A673 (cell line): ENCODE data around the gene NLK. TPM values are rescaled to one million over a fixed set of nuclear protein-coding genes. Genes with fewer than 3 reads are reported as not detected.

ENCODE experiments used
- BruUV-seq: library from RNA; stranded (reverse); fragments of 400-500 nt; replicated peaks from 2 replicates; lab custom pipeline; 2021; lab: Mats Ljungman, UMichigan
- CTCF ChIA-PET: fragments of 300-600 bp; sonication (Branson Sonifier 250); formaldehyde crosslinking; loops from one replicate; lab custom pipeline; 2022; ENCODE audit warnings: antibody characterized with exemption; lab: Charles Lee
- POLR2A ChIA-PET: fragments of 300-600 bp; sonication (Branson Sonifier 250); formaldehyde crosslinking; loops from one replicate; lab custom pipeline; 2022; ENCODE audit warnings: antibody characterized with exemption; ENCODE audit not compliant: low non-redundant PET; lab: Charles Lee
- DNase-seq: peaks from one replicate; pipeline ENCODE4 v3.0.0-alpha.2; 2015; ENCODE audit warnings: low spot score
- H3K27ac ChIP-seq: fragments of 200-600 bp; sonication (generic); 2 replicates; pipeline ENCODE4 v1.5.1; 2016; ENCODE audit warnings: mixed run types, low read depth, mild to moderate bottlenecking, mixed read lengths, antibody characterized with exemption, low read length; ENCODE audit not compliant: poor library complexity, severe bottlenecking
- H3K27me3 ChIP-seq: fragments of 200-600 bp; sonication (generic); replicated peaks from 2 replicates; pipeline ENCODE4 v1.6.1; 2017; ENCODE audit warnings: mixed run types, low read depth, mild to moderate bottlenecking, mixed read lengths, antibody characterized with exemption, low read length; ENCODE audit not compliant: insufficient read depth, poor library complexity
- H3K36me3 ChIP-seq: fragments of 200-600 bp; sonication (generic); 2 replicates; pipeline ENCODE4 v1.6.1; 2016; ENCODE audit warnings: mixed run types, mild to moderate bottlenecking, mixed read lengths, antibody characterized with exemption, low read length; ENCODE audit not compliant: insufficient read depth, poor library complexity, severe bottlenecking
- H3K4me1 ChIP-seq: fragments of 200-600 bp; sonication (generic); 2 replicates; pipeline ENCODE4 v1.6.1; 2017; ENCODE audit warnings: mixed run types, mild to moderate bottlenecking, mixed read lengths, antibody characterized with exemption, low read length; ENCODE audit not compliant: insufficient read depth, poor library complexity, severe bottlenecking
- H3K4me3 ChIP-seq: fragments of 200-600 bp; sonication (generic); 2 replicates; pipeline ENCODE4 v1.5.1; 2016; ENCODE audit warnings: low read depth, mixed run types, mild to moderate bottlenecking, mixed read lengths, low read length; ENCODE audit not compliant: poor library complexity, severe bottlenecking
- H3K9me3 ChIP-seq: fragments of 200-600 bp; sonication (generic); 2 replicates; pipeline ENCODE4 v1.6.1; 2016; ENCODE audit warnings: mixed run types, low read depth, mild to moderate bottlenecking, mixed read lengths, antibody characterized with exemption, low read length; ENCODE audit not compliant: poor library complexity, severe bottlenecking
- EZH2 ChIP-seq: fragments of 200-600 bp; sonication (generic); IDR thresholded peaks from 2 replicates; pipeline ENCODE4 v1.6.1; 2017; ENCODE audit warnings: borderline replicate concordance, low read depth, mild to moderate bottlenecking, mixed read lengths, antibody characterized with exemption, low read length; ENCODE audit not compliant: poor library complexity, severe bottlenecking
- intact Hi-C: fragments of 100-400 bp; cut with micrococcal nuclease; formaldehyde crosslinking; loops from one replicate; pipeline ENCODE4 v1.10.0; 2022; ENCODE audit not compliant: unreplicated experiment
- total RNA-seq: library from RNA; stranded (reverse); gene quantifications from 2 replicates; pipeline ENCODE4 v1.2.3, GENCODE V29; 2021
- TF ChIP-seq, protein P1 (sequence below): fragments of 300-800, 200-600 bp; sonication (generic); conservative IDR thresholded peaks from 2 replicates; pipeline ENCODE4 v1.5.1; 2017; ENCODE audit warnings: low read depth, mild to moderate bottlenecking, antibody characterized with exemption, low read length, moderate library complexity, mixed read lengths

NLK gene
- total RNA-seq, 1 experiment from 2014 or later: 23.8 TPM

GRCh38 chr17:27997044-27997401 is 45.5 kb upstream of the NLK start:
- ChIA-PET POLR2A (no interaction called here), CTCF (no interaction called here)
- Histone ChIP-seq H3K9me3 (no peaks in the 10 kb centered on the region), H3K4me3 (no peak overlapping the region), H3K27ac (no peak overlapping the region), H3K36me3 (no peaks in the 10 kb centered on the region), H3K4me1 (peaks cover 10% of the 10 kb centered on the region), H3K27me3 (no peaks in the 10 kb centered on the region)
- TF ChIP-seq, protein P1, sequence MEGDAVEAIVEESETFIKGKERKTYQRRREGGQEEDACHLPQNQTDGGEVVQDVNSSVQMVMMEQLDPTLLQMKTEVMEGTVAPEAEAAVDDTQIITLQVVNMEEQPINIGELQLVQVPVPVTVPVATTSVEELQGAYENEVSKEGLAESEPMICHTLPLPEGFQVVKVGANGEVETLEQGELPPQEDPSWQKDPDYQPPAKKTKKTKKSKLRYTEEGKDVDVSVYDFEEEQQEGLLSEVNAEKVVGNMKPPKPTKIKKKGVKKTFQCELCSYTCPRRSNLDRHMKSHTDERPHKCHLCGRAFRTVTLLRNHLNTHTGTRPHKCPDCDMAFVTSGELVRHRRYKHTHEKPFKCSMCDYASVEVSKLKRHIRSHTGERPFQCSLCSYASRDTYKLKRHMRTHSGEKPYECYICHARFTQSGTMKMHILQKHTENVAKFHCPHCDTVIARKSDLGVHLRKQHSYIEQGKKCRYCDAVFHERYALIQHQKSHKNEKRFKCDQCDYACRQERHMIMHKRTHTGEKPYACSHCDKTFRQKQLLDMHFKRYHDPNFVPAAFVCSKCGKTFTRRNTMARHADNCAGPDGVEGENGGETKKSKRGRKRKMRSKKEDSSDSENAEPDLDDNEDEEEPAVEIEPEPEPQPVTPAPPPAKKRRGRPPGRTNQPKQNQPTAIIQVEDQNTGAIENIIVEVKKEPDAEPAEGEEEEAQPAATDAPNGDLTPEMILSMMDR: no peak
- DNase-seq: no peak
- intact Hi-C loops: no loop called here
- BruUV-seq: no TSS peak

- no TSS peak for BruUV-seq
- Histone ChIP-seq H3K27me3 (no peaks in the 10 kb centered on the region), H3K4me3 (no peak overlapping the region), H3K27ac (no peak overlapping the region), H3K36me3 (no peaks in the 10 kb centered on the region), H3K9me3 (no peaks in the 10 kb centered on the region), H3K4me1 (peaks cover 10% of the 10 kb centered on the region)
- intact Hi-C loops: no loop called here
- POLR2A ChIA-PET: no interaction called here
- no peak for DNase-seq
- TF ChIP-seq, protein P1: no peak
- no peak for TF ChIP-seq EZH2
- CTCF ChIA-PET: no interaction called here
Measured at GRCh38 chr17:27997522-27997921, 45.0 kb upstream of the NLK start.

GRCh38 chr17:28001149-28001548 is 41.3 kb upstream of the NLK start:
- no peak overlapping the region for H3K27ac ChIP-seq
- TF ChIP-seq EZH2: no peak
- TF ChIP-seq, protein P1: no peak
- no peaks in the 10 kb centered on the region for H3K9me3 ChIP-seq
- H3K4me3 ChIP-seq: no peak overlapping the region
- peaks cover 5% of the 10 kb centered on the region for H3K4me1 ChIP-seq
- ChIA-PET CTCF (no interaction called here), POLR2A (no interaction called here)
- H3K36me3 ChIP-seq: no peaks in the 10 kb centered on the region
- intact Hi-C loops: no loop called here
- no peaks in the 10 kb centered on the region for H3K27me3 ChIP-seq
- no peak for DNase-seq
- no TSS peak for BruUV-seq
